SK-N-SH (cell line): ENCODE data around the gene LEO1. TPM values are rescaled to one million over a fixed set of nuclear protein-coding genes. Genes with fewer than 3 reads are reported as not detected.

Source experiments
- CTCF ChIA-PET: fragments of 300-600, 350-600 bp; formaldehyde crosslinking; extraction: SDS; loops from one replicate; lab custom pipeline; 2021; lab: Yijun Ruan, JAX
- POLR2A ChIA-PET: fragments of 350-600 bp; sonication (Branson Sonifier 250); formaldehyde crosslinking; extraction: SDS; loops from one replicate; lab custom pipeline; 2020; ENCODE audit warnings: antibody characterized with exemption, inconsistent platforms; lab: Yijun Ruan, JAX
- DNase-seq: peaks from one replicate; pipeline ENCODE4 v3.0.0; 2012
- H2AFZ ChIP-seq: fragments of 200-600 bp; sonication (generic); 2 replicates; pipeline ENCODE4 v1.8.1; 2016; ENCODE audit warnings: antibody characterized with exemption, mild to moderate bottlenecking, low read depth
- H3F3A ChIP-seq: fragments of 200-600 bp; sonication (generic); replicated peaks from 2 replicates; pipeline ENCODE3; 2016; ENCODE audit warnings: antibody characterized with exemption, mild to moderate bottlenecking; ENCODE audit not compliant: insufficient read depth
- H3K27ac ChIP-seq, 2 experiments: fragments of 200-500 bp in 1 of 2; fragments of 200-600 bp in 1 of 2; sonication (Bioruptor generic) in 1 of 2; sonication (generic), shearing (Covaris generic) in 1 of 2; 2 replicates each; pipeline versions ENCODE4 v1.5.1 to v1.6.1; 2014 to 2016; ENCODE audit warnings: low read depth in 2 of 2, inconsistent platforms in 1 of 2, low read length in 1 of 2, mild to moderate bottlenecking in 1 of 2, mixed read lengths in 1 of 2
- H3K27me3 ChIP-seq: fragments of 200-600 bp; sonication (generic), shearing (Covaris generic); 2 replicates; pipeline ENCODE4 v1.6.1; 2016; ENCODE audit warnings: mixed run types; ENCODE audit not compliant: insufficient read depth
- H3K36me3 ChIP-seq, 2 experiments: fragments of 200-500 bp in 1 of 2; fragments of 200-600 bp in 1 of 2; sonication (Bioruptor generic) in 1 of 2; sonication (generic) in 1 of 2; replicated peaks in 1 of 2; 2 replicates each; pipeline versions ENCODE3 to v1.5.1; 2014 to 2016; ENCODE audit warnings: low read length in 1 of 2, mild to moderate bottlenecking in 1 of 2; ENCODE audit not compliant: insufficient read depth in 2 of 2, control insufficient read depth in 1 of 2
- H3K4me1 ChIP-seq, 2 experiments: fragments of 200-500 bp in 1 of 2; fragments of 200-600 bp in 1 of 2; sonication (Bioruptor generic) in 1 of 2; sonication (generic), shearing (Covaris generic) in 1 of 2; 2 replicates each; pipeline versions ENCODE4 v1.5.1 to v1.6.1; 2014 to 2016; ENCODE audit warnings: low read depth in 1 of 2, low read length in 1 of 2, mixed run types in 1 of 2; ENCODE audit not compliant: insufficient read depth in 2 of 2, control insufficient read depth in 1 of 2
- H3K4me2 ChIP-seq: fragments of 200-600 bp; sonication (generic), shearing (Covaris generic); 2 replicates; pipeline ENCODE4 v1.6.1; 2017; ENCODE audit warnings: mixed run types
- H3K4me3 ChIP-seq, 2 experiments: fragments of 200-500 bp in 1 of 2; fragments of 200-600 bp in 1 of 2; sonication (Bioruptor generic) in 1 of 2; sonication (generic), shearing (Covaris generic) in 1 of 2; 2 replicates each; pipeline versions ENCODE4 v1.5.1 to v1.8.1; 2014 to 2016; ENCODE audit warnings: low read depth in 2 of 2, inconsistent platforms in 1 of 2, low read length in 1 of 2, mild to moderate bottlenecking in 1 of 2, mixed read lengths in 1 of 2, moderate library complexity in 1 of 2
- H3K79me2 ChIP-seq: fragments of 200-600 bp; sonication (generic); 2 replicates; pipeline ENCODE4 v1.8.1; 2017; ENCODE audit warnings: mild to moderate bottlenecking; ENCODE audit not compliant: insufficient read depth
- H3K9ac ChIP-seq: fragments of 200-600 bp; sonication (generic); 2 replicates; pipeline ENCODE4 v1.6.1; 2017; ENCODE audit warnings: mixed run types
- H3K9me2 ChIP-seq: fragments of 200-600 bp; sonication (generic); 2 replicates; pipeline ENCODE4 v1.6.1; 2017; ENCODE audit warnings: mixed run types
- H3K9me3 ChIP-seq: fragments of 200-600 bp; sonication (generic); 2 replicates; pipeline ENCODE4 v1.6.1; 2017; ENCODE audit warnings: mixed run types, mild to moderate bottlenecking, moderate library complexity
- H4K20me1 ChIP-seq: fragments of 200-600 bp; sonication (generic); 2 replicates; pipeline ENCODE4 v1.6.1; 2017; ENCODE audit warnings: mild to moderate bottlenecking, mixed run types; ENCODE audit not compliant: insufficient read depth
- CHD2 ChIP-seq: fragments of 150-350 bp; IDR thresholded peaks from 2 replicates; pipeline ENCODE4 v1.6.1; 2018; ENCODE audit warnings: low read length; ENCODE audit not compliant: partially characterized antibody
- ELF1 ChIP-seq: IDR thresholded peaks from 2 replicates; pipeline ENCODE4 v1.4.0; 2012
- EP300 ChIP-seq, 2 experiments: IDR thresholded peaks; 2 replicates each; pipeline versions ENCODE4 v1.4.0 to v1.6.1; 2012; ENCODE audit warnings: borderline replicate concordance in 1 of 2, low read depth in 1 of 2, low read length in 1 of 2
- FOSL2 ChIP-seq: IDR thresholded peaks from 2 replicates; pipeline ENCODE4 v1.4.0; 2012; ENCODE audit warnings: low read depth, mild to moderate bottlenecking, moderate library complexity, borderline replicate concordance
- FOXJ3 ChIP-seq: sonication (generic); formaldehyde crosslinking; IDR thresholded peaks from 2 replicates; pipeline ENCODE4 v1.5.1; 2020; ENCODE audit warnings: mild to moderate bottlenecking, missing genetic modification reagents
- FOXM1 ChIP-seq: IDR thresholded peaks from 2 replicates; pipeline ENCODE4 v1.4.0; 2012; ENCODE audit warnings: low read depth, mild to moderate bottlenecking
- GATA2 ChIP-seq: sonication (generic); formaldehyde crosslinking; IDR thresholded peaks from 2 replicates; pipeline ENCODE4 v1.5.0; 2020; ENCODE audit warnings: mild to moderate bottlenecking, missing genetic modification reagents
- MEF2A ChIP-seq: IDR thresholded peaks from 2 replicates; pipeline ENCODE4 v1.4.0; 2012; ENCODE audit warnings: low read depth, borderline replicate concordance
- MXI1 ChIP-seq: IDR thresholded peaks from 2 replicates; pipeline ENCODE4 v1.6.1; 2012; ENCODE audit warnings: mild to moderate bottlenecking, low read depth, low read length, improper control_type of control experiment
- NRF1 ChIP-seq: IDR thresholded peaks from 2 replicates; pipeline ENCODE4 v1.6.1; 2012; ENCODE audit warnings: low read depth, mild to moderate bottlenecking, low read length
- PBX3 ChIP-seq: IDR thresholded peaks from 2 replicates; pipeline ENCODE4; 2012
- TAF1 ChIP-seq: IDR thresholded peaks from 2 replicates; pipeline ENCODE4 v1.6.1; 2012; ENCODE audit warnings: low read depth, mild to moderate bottlenecking, low read length, moderate library complexity, borderline replicate concordance
- TCF12 ChIP-seq: IDR thresholded peaks from 2 replicates; pipeline ENCODE4 v1.4.0; 2012
- USF2 ChIP-seq: fragments of 150-350 bp; IDR thresholded peaks from 2 replicates; pipeline ENCODE4 v1.6.1; 2017; ENCODE audit warnings: antibody characterized with exemption, low read length, low read depth, borderline replicate concordance
- YY1 ChIP-seq: IDR thresholded peaks from 2 replicates; pipeline ENCODE4 v1.4.0; 2012; ENCODE audit warnings: low read depth, mild to moderate bottlenecking
- WGBS: methylation state at CpG from one replicate; pipeline ENCODE4 v1.1.6; 2017; ENCODE audit warnings: low lambda C conversion rate; 5-methylcytosine and 5-hydroxymethylcytosine counted together
- polyA plus RNA-seq, 3 experiments: library from polyadenylated mRNA; depleted of rRNA; stranded (reverse); fragments of >200 nt; gene quantifications; 2 replicates each; pipeline ENCODE4 v1.2.3, GENCODE V29; 2012
- TF ChIP-seq, protein P1 (sequence below): fragments of 200-600 bp; sonication (generic); IDR thresholded peaks from 2 replicates; pipeline ENCODE4 v1.6.1; 2017; ENCODE audit warnings: antibody characterized with exemption, mild to moderate bottlenecking, moderate library complexity
- TF ChIP-seq, protein P2 (sequence below): IDR thresholded peaks from 2 replicates; pipeline ENCODE4 v1.4.0; 2012; ENCODE audit warnings: low read depth, borderline replicate concordance

The LEO1 gene
- polyA plus RNA-seq, 1 of the 3 experiments (the other 2 are of a cell fraction): 6.7 TPM

GRCh38 chr15:51969728-51970127 is 1.9 kb downstream of the LEO1 start (continued):
- TF ChIP-seq, protein P1, sequence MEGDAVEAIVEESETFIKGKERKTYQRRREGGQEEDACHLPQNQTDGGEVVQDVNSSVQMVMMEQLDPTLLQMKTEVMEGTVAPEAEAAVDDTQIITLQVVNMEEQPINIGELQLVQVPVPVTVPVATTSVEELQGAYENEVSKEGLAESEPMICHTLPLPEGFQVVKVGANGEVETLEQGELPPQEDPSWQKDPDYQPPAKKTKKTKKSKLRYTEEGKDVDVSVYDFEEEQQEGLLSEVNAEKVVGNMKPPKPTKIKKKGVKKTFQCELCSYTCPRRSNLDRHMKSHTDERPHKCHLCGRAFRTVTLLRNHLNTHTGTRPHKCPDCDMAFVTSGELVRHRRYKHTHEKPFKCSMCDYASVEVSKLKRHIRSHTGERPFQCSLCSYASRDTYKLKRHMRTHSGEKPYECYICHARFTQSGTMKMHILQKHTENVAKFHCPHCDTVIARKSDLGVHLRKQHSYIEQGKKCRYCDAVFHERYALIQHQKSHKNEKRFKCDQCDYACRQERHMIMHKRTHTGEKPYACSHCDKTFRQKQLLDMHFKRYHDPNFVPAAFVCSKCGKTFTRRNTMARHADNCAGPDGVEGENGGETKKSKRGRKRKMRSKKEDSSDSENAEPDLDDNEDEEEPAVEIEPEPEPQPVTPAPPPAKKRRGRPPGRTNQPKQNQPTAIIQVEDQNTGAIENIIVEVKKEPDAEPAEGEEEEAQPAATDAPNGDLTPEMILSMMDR: no peak
- TF ChIP-seq PBX3 (no peak), FOXM1 (no peak)
- TF ChIP-seq, all 33 proteins: peak for 0

- peaks cover 91% of the 10 kb centered on the region for H3K79me2 ChIP-seq
- H3K27ac ChIP-seq: no peak overlapping the region
- peaks cover 0 to 5% of the 10 kb centered on the region in 2 experiments; a peak in 2 of 4 replicates for H3K4me1 ChIP-seq
- ChIA-PET CTCF (interaction anchor here (0.7 kb wide), 1 partner anchor 111 kb away, joined by 3 read pairs; no protein-coding TSS in a partner anchor), POLR2A (no interaction called here)
- H3K36me3 ChIP-seq: peaks cover 4 to 28% of the 10 kb centered on the region in 2 experiments
- no peak overlapping the region for H2AFZ ChIP-seq
- WGBS: 89% methylated on average over 6 of the region's 6 CpGs
- H3K9me3 ChIP-seq: peaks cover 9% of the 10 kb centered on the region; the same call in 1 of the 2 replicates
- peaks cover 11% of the 10 kb centered on the region; the same call in 1 of the 2 replicates for H4K20me1 ChIP-seq
- peaks cover 25% of the 10 kb centered on the region for H3F3A ChIP-seq
- TF ChIP-seq USF2: no peak
- no peak for TF ChIP-seq MEF2A
- no peak for TF ChIP-seq TAF1
- TF ChIP-seq FOXM1: no peak
- TF ChIP-seq ELF1: no peak
- no peak for TF ChIP-seq EP300 (IDR thresholded peaks at IDR 0.05; ENCODE audit: borderline replicate concordance in 1 of 2, low read depth in 1 of 2, low read length in 1 of 2)
- TF ChIP-seq MXI1: no peak
- TF ChIP-seq NRF1: no peak
- TF ChIP-seq CHD2: no peak
- TF ChIP-seq FOSL2: no peak
- no peak for TF ChIP-seq YY1
- TF ChIP-seq, protein P2, sequence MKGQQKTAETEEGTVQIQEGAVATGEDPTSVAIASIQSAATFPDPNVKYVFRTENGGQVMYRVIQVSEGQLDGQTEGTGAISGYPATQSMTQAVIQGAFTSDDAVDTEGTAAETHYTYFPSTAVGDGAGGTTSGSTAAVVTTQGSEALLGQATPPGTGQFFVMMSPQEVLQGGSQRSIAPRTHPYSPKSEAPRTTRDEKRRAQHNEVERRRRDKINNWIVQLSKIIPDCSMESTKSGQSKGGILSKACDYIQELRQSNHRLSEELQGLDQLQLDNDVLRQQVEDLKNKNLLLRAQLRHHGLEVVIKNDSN: no peak
- TF ChIP-seq PBX3: no peak
- TF ChIP-seq, protein P1: no peak
- TF ChIP-seq TCF12: no peak
- TF ChIP-seq GATA2 (CRISPR knock-in tag): no peak
- no peak for TF ChIP-seq FOXJ3 (CRISPR knock-in tag)
- TF ChIP-seq, all 33 proteins: peak for 0
- no peak overlapping the region for H3K9ac ChIP-seq
- no peak overlapping the region for H3K4me2 ChIP-seq
- no peak overlapping the region for H3K4me3 ChIP-seq
- H3K9me2 ChIP-seq: no peaks in the 10 kb centered on the region
- H3K27me3 ChIP-seq: no peaks in the 10 kb centered on the region
- no peak for DNase-seq
Measured at GRCh38 chr15:51967583-51967982, 4.0 kb downstream of the LEO1 start.
